AG09319 (cell line): ENCODE measurements around the gene LCN9.
"Not testable (repeated sequence)": the region's sequence is repeated elsewhere in the genome, so short reads cannot be mapped to it uniquely, and the experiment has no call there.

Source experiments
- DNase-seq: peaks from one replicate; pipeline ENCODE4 v3.0.0-alpha.2; 2010; ENCODE audit warnings: low read depth; ENCODE audit errors: extremely low read depth
- TF ChIP-seq, protein P1 (sequence below): IDR thresholded peaks from 2 replicates; pipeline ENCODE4 v1.5.1; 2011; ENCODE audit warnings: low read depth, mild to moderate bottlenecking, inconsistent platforms, low read length, moderate library complexity

The LCN9 gene

DNA sequence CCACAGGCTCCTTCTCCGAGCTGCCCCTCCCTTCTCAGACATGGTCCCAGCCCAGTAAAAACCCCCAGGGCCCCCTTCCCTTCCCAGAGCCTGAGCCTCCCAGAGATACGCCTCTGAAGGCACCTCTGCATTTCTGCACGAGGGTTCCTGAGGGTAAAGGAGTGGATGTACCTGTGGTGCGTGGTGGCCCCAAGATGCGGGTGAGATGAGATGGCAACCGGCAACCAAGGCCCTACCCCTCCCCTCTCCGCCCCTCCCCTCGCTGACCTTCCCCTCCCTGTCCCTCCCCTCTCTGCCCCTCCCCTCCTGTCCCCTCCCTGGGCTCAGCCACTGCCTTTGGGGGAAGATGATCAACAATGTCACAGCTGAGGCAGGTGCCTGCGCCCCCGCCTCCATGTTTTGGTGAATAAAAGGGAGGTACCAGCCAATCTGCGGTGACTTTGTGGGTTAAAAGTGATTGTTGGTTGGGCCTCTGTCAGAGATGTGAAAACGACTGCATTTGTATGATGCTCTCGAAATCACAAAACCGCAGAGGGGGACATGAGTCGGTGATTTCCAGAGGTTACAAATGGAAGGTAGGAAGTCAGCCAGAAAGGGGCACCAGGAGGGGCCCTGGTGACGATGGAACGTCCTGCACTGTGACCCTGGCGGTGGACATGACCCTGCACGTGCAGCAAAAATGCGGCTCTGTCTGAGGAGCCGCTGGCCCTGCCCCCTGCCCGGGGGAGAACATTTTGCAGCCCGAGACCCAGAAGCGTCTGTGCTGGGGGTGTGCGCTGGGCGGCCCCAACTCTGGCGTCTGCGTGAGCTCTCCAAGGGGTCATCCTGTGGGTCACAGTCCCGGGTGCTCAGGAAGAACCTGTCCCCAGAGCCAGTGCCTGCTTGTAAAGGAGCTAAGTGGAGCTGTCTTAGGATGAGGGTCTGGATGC is 3.7 kb downstream of the LCN9 start:
- TF ChIP-seq, protein P1, sequence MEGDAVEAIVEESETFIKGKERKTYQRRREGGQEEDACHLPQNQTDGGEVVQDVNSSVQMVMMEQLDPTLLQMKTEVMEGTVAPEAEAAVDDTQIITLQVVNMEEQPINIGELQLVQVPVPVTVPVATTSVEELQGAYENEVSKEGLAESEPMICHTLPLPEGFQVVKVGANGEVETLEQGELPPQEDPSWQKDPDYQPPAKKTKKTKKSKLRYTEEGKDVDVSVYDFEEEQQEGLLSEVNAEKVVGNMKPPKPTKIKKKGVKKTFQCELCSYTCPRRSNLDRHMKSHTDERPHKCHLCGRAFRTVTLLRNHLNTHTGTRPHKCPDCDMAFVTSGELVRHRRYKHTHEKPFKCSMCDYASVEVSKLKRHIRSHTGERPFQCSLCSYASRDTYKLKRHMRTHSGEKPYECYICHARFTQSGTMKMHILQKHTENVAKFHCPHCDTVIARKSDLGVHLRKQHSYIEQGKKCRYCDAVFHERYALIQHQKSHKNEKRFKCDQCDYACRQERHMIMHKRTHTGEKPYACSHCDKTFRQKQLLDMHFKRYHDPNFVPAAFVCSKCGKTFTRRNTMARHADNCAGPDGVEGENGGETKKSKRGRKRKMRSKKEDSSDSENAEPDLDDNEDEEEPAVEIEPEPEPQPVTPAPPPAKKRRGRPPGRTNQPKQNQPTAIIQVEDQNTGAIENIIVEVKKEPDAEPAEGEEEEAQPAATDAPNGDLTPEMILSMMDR, result no peak
- DNase-seq, result no peak

DNA sequence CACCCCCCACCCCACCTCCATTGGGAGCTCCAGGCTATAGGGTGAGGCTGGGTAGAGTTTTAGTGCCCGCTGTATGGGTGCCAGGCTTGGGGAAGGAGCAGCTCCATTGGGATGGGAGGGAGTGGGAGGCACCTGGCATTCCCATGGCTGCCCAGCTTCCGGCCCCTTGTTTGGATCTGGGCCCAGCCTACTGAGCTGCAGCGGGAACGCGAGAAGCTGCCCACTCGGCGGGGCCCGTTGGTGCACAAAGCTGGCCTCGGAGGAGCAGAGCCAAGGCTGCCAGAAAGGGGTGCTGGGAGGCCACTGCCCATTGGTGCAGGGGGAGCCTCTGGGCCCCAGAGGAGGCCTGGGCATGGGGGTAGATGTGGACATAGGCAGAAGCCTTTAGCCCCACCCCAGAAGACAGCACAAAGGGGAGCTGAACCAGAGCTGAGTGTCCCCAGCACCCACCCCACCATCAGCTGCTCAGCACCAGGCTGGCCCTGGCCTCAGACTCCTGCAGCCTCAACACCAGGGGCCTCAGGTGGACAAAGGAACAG is 4.4 kb downstream of the LCN9 start:
- TF ChIP-seq, protein P1, result no peak
- no peak for DNase-seq

DNA sequence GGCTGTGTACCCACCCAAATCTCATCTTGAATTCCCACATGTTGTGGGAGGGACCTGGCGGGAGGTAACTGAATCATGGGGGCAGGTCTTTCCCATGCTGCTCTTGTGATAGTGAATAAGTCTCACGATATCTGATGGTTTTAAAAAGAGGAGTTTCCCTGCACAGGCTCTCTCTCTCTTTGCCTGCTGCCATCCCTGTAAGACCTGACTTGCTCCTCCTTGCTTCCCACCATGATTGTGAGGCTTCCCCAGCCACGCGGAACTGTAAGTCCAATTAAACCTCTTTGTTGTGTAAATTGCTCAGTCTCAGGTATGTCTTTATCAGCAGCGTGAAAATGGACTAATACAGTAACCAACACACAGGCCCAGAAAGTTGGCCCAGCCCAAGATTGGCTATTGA is 5.9 kb downstream of the LCN9 start:
- not testable (repeated sequence) for DNase-seq

DNA sequence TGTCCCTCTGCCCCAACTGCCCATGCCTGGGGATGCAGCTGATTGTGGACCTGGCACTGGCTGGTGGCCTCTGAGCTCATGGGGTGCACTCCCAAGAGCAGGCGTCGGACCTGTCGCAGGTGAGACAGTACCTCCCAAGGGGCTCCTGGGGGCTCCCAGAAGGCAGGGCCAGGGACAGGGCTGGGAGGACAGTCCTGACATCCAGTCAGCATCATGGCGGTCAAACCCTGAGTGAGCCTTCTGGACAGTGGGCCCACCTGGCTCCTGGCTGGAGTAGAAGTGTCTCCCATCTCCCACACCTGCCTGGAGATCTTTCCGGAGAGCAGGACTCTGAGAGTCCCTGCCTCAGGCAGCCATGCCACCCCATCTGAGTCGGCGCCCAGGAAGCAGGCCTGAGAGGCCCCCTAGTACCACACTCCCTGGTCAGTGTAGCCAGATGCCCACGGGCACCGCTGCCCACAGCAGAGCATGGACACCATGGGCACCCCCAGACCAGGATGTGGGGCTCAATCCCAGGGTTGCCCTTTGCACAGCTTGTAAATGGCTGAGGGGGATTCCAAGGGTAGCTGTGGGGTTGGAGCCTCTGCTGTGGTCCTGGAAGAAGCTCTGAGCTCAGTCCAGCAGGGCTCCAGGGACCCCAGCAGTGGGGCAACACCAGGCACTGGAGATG is 6.6 kb downstream of the LCN9 start:
- no peak for DNase-seq

DNA sequence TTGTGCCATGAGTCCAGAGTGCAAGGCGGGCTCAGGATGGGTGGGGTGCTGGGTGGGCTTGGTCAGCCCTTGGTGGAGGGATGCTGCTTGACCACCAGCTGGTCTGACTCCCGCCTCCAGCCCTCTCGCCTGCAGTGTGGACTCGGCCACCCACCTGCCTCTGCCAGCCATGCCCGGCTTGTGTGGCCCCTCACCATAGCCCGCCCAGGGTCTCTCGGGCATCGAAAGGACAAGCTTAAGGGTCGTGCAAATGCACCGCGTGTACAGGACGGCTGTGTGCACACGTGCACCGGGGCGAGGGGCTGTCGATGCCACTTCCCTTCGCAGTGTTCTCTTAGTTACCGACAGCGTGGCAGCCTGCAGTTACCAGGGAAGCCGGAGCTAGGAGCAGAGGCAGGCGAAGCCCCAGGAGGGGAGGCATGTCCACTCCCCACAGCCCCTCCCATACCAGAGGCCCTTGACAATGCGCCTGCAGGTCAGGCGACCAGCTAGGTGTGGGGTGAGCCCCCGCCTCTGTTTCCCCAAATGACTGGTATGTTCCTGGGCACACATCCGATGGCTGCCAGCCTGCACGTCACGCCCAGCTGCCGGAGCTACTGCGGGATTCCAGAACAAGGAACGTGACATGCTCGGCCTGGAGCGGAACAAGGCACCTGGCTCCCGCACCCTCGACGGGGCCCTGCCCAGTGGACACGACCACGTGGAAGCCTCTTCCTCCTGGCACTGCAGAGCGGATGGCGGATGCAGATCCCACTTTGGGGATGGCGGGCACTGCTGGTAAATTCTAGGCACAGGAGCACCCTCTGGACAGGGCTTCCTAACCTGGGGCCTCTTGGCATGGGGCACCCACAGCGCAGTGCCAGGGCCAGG is 7.8 kb downstream of the LCN9 start:
- TF ChIP-seq, protein P1, result no peak

More for the DNA sequence above, 6.6 kb downstream of the LCN9 start:
- TF ChIP-seq, protein P1, result no peak

DNA sequence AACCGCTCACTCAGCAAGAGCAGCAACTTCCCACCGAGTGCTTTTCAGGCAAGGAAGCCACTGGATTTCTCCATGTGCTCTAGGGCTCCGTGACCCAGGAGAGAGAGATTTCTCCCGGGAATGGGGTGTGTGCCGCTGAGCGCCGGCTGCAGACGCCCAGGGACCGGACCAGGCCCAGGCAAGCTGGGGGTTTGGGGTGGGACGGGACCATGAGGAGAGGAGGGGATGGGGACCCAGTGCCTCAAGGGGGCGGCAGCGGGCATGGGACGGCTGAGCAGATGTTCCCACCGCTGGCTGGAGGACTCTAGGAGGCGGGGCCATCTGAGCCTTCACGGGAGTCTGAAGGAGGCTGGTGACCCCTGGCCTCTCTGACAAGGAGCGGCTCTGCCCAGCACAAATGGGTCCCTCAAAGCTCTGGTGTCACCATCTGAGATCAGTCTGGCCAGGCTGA is 8.5 kb downstream of the LCN9 start:
- no peak for DNase-seq
- TF ChIP-seq, protein P1, result no peak

More for the DNA sequence above, 7.8 kb downstream of the LCN9 start:
- no peak for DNase-seq

DNA sequence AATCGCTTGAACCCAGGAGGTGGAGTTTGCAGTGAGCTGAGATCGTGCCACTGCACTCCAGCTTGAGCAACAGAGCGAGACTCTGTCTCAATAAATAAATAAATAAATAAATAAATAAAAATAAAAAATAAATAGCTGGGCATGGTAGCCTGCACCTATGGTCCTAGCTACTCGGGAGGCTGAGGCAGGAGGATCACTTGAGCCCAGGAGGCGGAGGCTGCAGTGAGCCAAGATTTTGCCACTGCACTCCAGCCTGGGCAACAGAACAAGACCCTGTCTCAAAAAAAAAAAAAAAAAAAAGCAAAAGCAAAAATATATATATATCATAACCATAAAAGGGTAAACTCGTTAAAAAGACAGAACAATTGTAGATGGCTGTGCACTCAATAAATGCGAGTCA is 9.7 kb downstream of the LCN9 start:
- not testable (repeated sequence) for DNase-seq
